ENCODE measurements around the gene SLC12A2.

SLC12A2 gene

DNA sequence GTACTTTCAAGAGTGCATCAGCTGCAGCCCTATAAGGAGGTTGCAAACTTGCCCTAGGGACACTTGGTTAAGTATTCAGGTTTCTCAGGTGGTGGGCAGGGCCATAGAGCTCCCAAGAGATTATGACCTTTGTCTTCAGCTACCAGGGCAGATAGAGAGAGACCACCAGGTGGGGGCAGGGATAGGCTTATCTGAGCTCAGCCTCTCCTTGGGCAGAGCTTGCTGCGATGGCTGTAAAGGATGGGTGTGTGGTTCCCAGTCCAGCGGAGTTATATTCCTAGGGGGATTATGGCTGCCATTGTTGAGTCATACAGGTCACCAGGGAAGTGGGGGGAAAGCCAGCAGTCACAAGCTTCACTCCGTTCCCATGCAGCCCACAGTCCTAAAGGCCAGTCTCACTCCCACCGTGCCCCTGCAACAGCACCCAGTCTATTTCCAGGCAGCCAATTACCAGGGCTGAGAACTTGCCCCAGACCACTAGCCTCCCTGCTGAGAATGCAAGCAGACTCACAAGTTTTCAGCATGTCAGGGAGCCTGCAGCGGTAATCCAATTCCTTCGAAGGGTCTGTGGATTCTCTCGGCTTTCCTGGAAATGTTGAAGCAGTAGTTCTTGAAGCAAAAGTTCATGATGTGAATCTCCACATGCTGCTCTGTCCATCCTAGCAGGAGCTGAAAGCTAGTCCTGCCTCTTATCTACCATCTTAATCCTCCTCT, 151.5 kb downstream of the SLC12A2 start:
- Histone ChIP-seq H3K4me1 (ENCODE audit: control insufficient read depth, insufficient read depth, low read length) (peaks cover 2% of the 10 kb centered on the region), H3K9ac (ENCODE audit: low read depth, low read length) (no peak overlapping the region), H3K4me2 (ENCODE audit: low read length) (no peak overlapping the region), H3K4me3 (ENCODE audit: low read length) (no peak overlapping the region), H3K27me3 (ENCODE audit: control insufficient read depth, insufficient read depth, low read length) (no peaks in the 10 kb centered on the region), H3K9me3 (replicated peaks; ENCODE audit: low read length) (no peaks in the 10 kb centered on the region), H3K36me3 (ENCODE audit: insufficient read depth, low read length) (no peaks in the 10 kb centered on the region)

DNA sequence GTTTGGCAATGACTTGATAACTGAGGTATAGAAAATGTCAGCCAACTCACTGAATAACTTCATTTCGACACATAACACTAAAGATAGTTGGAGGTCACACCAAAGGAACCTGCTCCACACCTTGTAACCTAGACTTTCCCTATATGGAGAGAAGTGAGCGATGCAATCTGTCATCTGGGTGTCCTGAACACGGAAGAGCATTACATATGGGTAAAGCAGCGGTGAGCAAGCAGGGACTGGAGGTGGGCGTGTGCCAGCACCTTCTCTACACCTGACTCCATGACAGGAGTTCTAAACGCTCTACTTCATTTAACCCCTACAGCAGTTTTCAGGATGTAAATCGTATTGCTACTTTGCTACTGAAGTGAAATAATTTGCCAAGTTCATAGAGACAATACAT, 152.8 kb downstream of the SLC12A2 start:
- no peaks in the 10 kb centered on the region for H3K36me3 ChIP-seq (ENCODE audit: insufficient read depth, low read length)
- H3K4me3 ChIP-seq (ENCODE audit: low read length): no peak overlapping the region
- peaks cover 14% of the 10 kb centered on the region for H3K4me1 ChIP-seq (ENCODE audit: control insufficient read depth, insufficient read depth, low read length)
- H3K9ac ChIP-seq (ENCODE audit: low read depth, low read length): no peak overlapping the region
- no peaks in the 10 kb centered on the region for H3K27me3 ChIP-seq (ENCODE audit: control insufficient read depth, insufficient read depth, low read length)
- no peaks in the 10 kb centered on the region for H3K9me3 ChIP-seq (replicated peaks; ENCODE audit: low read length)
- H3K4me2 ChIP-seq (ENCODE audit: low read length): no peak overlapping the region

DNA sequence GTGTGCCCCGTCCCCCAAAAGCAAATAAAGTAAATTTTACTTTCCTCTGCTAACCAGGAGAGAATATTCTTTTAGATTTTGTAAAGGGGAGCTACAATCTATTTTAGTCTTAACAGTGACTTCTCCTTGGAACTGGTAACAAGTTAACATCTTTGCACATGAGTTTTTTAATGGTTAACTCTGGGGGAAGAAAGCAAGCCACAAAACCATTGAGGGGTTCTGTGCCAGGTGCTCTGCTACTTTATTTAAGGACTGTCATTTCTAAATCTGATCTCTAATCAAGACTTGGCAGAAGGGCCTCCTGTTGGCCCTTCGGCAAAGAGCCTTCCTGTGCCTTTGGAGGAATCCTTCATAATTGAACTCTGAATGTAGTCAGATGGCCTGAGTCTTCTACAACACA, 153.4 kb downstream of the SLC12A2 start:
- H3K4me3 ChIP-seq (ENCODE audit: low read length): no peak overlapping the region
- no peaks in the 10 kb centered on the region for H3K27me3 ChIP-seq (ENCODE audit: control insufficient read depth, insufficient read depth, low read length)
- H3K9me3 ChIP-seq (replicated peaks; ENCODE audit: low read length): no peaks in the 10 kb centered on the region
- no peaks in the 10 kb centered on the region for H3K36me3 ChIP-seq (ENCODE audit: insufficient read depth, low read length)
- peaks cover 20% of the 10 kb centered on the region for H3K4me1 ChIP-seq (ENCODE audit: control insufficient read depth, insufficient read depth, low read length)
- no peak overlapping the region for H3K4me2 ChIP-seq (ENCODE audit: low read length)
- no peak overlapping the region for H3K9ac ChIP-seq (ENCODE audit: low read depth, low read length)

DNA sequence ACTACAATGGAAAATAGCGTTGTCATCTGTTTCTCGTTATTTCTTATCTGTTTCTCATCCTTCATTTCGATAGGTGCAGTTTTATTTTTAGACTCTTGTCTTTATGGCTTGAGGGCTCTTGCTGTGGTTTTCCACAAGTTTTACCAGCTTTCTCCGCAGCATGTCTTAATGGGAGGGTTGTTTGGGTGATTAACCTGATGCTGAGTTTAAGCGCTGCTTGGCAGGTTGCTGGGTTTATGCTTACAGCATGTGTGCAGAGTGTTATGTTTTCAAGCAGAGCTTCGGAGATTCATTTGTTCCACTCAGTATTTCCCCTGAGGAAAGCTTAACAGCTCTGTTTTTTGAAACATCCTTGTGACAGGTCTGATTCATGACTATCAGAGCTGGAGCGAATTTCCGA, 154.0 kb downstream of the SLC12A2 start:
- Histone ChIP-seq H3K9me3 (replicated peaks; ENCODE audit: low read length) (no peaks in the 10 kb centered on the region), H3K36me3 (ENCODE audit: insufficient read depth, low read length) (no peaks in the 10 kb centered on the region), H3K4me1 (ENCODE audit: control insufficient read depth, insufficient read depth, low read length) (peaks cover 23% of the 10 kb centered on the region), H3K9ac (ENCODE audit: low read depth, low read length) (no peak overlapping the region), H3K4me2 (ENCODE audit: low read length) (no peak overlapping the region), H3K4me3 (ENCODE audit: low read length) (no peak overlapping the region), H3K27me3 (ENCODE audit: control insufficient read depth, insufficient read depth, low read length) (no peaks in the 10 kb centered on the region)
